H1 (cell line): ENCODE data around the gene DDX53.

ENCODE experiments used
- BCL11A ChIP-seq, 2 experiments: IDR thresholded peaks; one replicate each; pipeline ENCODE4 v1.6.1; 2011; ENCODE audit warnings: low read depth in 2 of 2, low read length in 2 of 2, mild to moderate bottlenecking in 2 of 2
- CHD2 ChIP-seq: IDR thresholded peaks from 2 replicates; pipeline ENCODE4 v1.6.1; 2012; ENCODE audit warnings: low read length, improper control_type of control experiment
- CTCF ChIP-seq, 3 experiments: IDR thresholded peaks; 1 replicate in 2 of 3; 2 replicates in 1 of 3; pipeline versions ENCODE4 v1.5.1 to v1.6.1; 2011; ENCODE audit warnings: low read length in 3 of 3, mild to moderate bottlenecking in 3 of 3, inconsistent platforms in 2 of 3, low read depth in 1 of 3, moderate library complexity in 1 of 3; ENCODE audit not compliant: insufficient read depth in 1 of 3; ENCODE audit errors: control extremely low read depth in 1 of 3
- GABPA ChIP-seq: IDR thresholded peaks from 2 replicates; pipeline ENCODE4 v1.6.1; 2011; ENCODE audit warnings: mild to moderate bottlenecking, low read length, moderate library complexity, borderline replicate concordance; ENCODE audit not compliant: insufficient read depth
- JUND ChIP-seq: IDR thresholded peaks from 2 replicates; pipeline ENCODE4 v1.6.1; 2011; ENCODE audit warnings: mild to moderate bottlenecking, improper control_type of control experiment, low read length
- NANOG ChIP-seq: IDR thresholded peaks from 2 replicates; pipeline ENCODE4 v1.6.1; 2011; ENCODE audit warnings: low read length, low read depth, mild to moderate bottlenecking, inconsistent platforms; ENCODE audit not compliant: insufficient read depth, poor library complexity, severe bottlenecking
- POLR2A ChIP-seq, 2 experiments: IDR thresholded peaks; 1 replicate in 1 of 2; 2 replicates in 1 of 2; pipeline ENCODE4 v1.6.1; 2011; ENCODE audit warnings: low read depth in 2 of 2, low read length in 2 of 2, mild to moderate bottlenecking in 2 of 2; ENCODE audit errors: control extremely low read depth in 1 of 2
- POLR2AphosphoS5 ChIP-seq: IDR thresholded peaks from 2 replicates; pipeline ENCODE4 v1.6.1; 2011; ENCODE audit warnings: low read depth, low read length
- SP1 ChIP-seq: IDR thresholded peaks from 2 replicates; pipeline ENCODE4 v1.6.1; 2011; ENCODE audit warnings: low read depth, low read length
- YY1 ChIP-seq: IDR thresholded peaks from 2 replicates; pipeline ENCODE4 v1.6.1; 2011; ENCODE audit warnings: low read depth, mild to moderate bottlenecking, low read length
- ZNF274 ChIP-seq: IDR thresholded peaks from 2 replicates; pipeline ENCODE4 v1.7.0; 2012; ENCODE audit warnings: low read length, borderline replicate concordance; ENCODE audit errors: extremely low read depth

GRCh38 chrX:22970861-22971260 is 28.9 kb upstream of the DDX53 start:
- TF ChIP-seq GABPA, result no peak
- TF ChIP-seq POLR2A (IDR thresholded peaks at IDR 0.05; ENCODE audit: control extremely low read depth in 1 of 2, low read depth in 2 of 2, low read length in 2 of 2), result no peak
- TF ChIP-seq CTCF (IDR thresholded peaks at IDR 0.05; ENCODE audit: control extremely low read depth in 1 of 3, insufficient read depth in 1 of 3, low read depth in 1 of 3, low read length in 3 of 3), result no peak
- TF ChIP-seq POLR2AphosphoS5, result no peak
- no peak for TF ChIP-seq BCL11A (IDR thresholded peaks at IDR 0.05; ENCODE audit: low read depth in 2 of 2, low read length in 2 of 2)
- no peak for TF ChIP-seq SP1
- TF ChIP-seq ZNF274, result no peak
- TF ChIP-seq CHD2, result no peak
- TF ChIP-seq YY1, result no peak
- TF ChIP-seq NANOG, result no peak
- TF ChIP-seq JUND, result no peak
